CD4-positive, alpha-beta T cell (primary cell): Measurements from ENCODE around the gene TAOK3. TPM values are rescaled to one million over a fixed set of nuclear protein-coding genes. Genes with fewer than 3 reads are reported as not detected.
A peak's percentile ranks its signal among the peaks of the same experiment; 100 is the strongest.

Experiments
- ATAC-seq: fragments of 200-7000 bp; cut with Tn5 transposase; one replicate; pipeline ENCODE4 v1.10.0; 2022; ENCODE audit warnings: mild to moderate bottlenecking; ENCODE audit not compliant: poor library complexity
- CTCF ChIA-PET: fragments of 350-600 bp; sonication (Branson Sonifier 250); formaldehyde crosslinking; loops from one replicate; lab custom pipeline; 2021; ENCODE audit warnings: antibody characterized with exemption, inconsistent platforms; lab: Charles Lee
- POLR2A ChIA-PET: fragments of 350-600 bp; sonication (Branson Sonifier 250); formaldehyde crosslinking; loops from one replicate; lab custom pipeline; 2021; ENCODE audit warnings: antibody characterized with exemption, inconsistent platforms; lab: Charles Lee
- DNase-seq, 14 experiments: peaks; one replicate each; pipeline ENCODE4 v3.0.0-alpha.2; 2013 to 2020; ENCODE audit warnings: mixed read lengths in 2 of 14
- H3K27ac ChIP-seq, 2 donors: one replicate each; pipeline versions ENCODE4 v1.5.1 to v1.7.0; 2013; ENCODE audit warnings: low read length in 2 of 2, low read depth in 1 of 2, mild to moderate bottlenecking in 1 of 2
- H3K27me3 ChIP-seq, 2 experiments: 1 replicate in 1 of 2; 2 replicates in 1 of 2; pipeline versions ENCODE4 v1.6.1 to v1.7.0; 2013; ENCODE audit warnings: low read length in 2 of 2, control low read depth in 1 of 2, mild to moderate bottlenecking in 1 of 2, moderate library complexity in 1 of 2; ENCODE audit not compliant: insufficient read depth in 2 of 2, control insufficient read depth in 1 of 2
- H3K36me3 ChIP-seq: one replicate; pipeline ENCODE4 v1.6.1; 2013; ENCODE audit warnings: low read length, control low read depth; ENCODE audit not compliant: insufficient read depth
- H3K4me1 ChIP-seq: one replicate; pipeline ENCODE4 v1.6.1; 2013; ENCODE audit warnings: low read length, control low read depth; ENCODE audit not compliant: insufficient read depth
- H3K4me3 ChIP-seq: one replicate; pipeline ENCODE4 v1.5.1; 2013; ENCODE audit warnings: mild to moderate bottlenecking, low read length, moderate library complexity
- H3K9me3 ChIP-seq, 2 experiments: 1 replicate in 1 of 2; 2 replicates in 1 of 2; pipeline versions ENCODE4 v1.6.1 to v1.7.0; 2013; ENCODE audit warnings: low read length in 2 of 2, mild to moderate bottlenecking in 2 of 2, control low read depth in 1 of 2, moderate library complexity in 1 of 2; ENCODE audit not compliant: control insufficient read depth in 1 of 2, insufficient read depth in 1 of 2
- H3K27ac Mint-ChIP-seq: one replicate; pipeline ENCODE4 v1.8.0; 2020; ENCODE audit warnings: mixed read lengths
- H3K27me3 Mint-ChIP-seq: one replicate; pipeline ENCODE4 v1.8.0; 2021; ENCODE audit warnings: mixed read lengths
- H3K36me3 Mint-ChIP-seq: one replicate; pipeline ENCODE4 v1.8.0; 2021; ENCODE audit warnings: low read depth, mixed read lengths
- H3K4me1 Mint-ChIP-seq: one replicate; pipeline ENCODE4 v1.8.0; 2021; ENCODE audit warnings: low read depth, mixed read lengths
- H3K4me3 Mint-ChIP-seq: one replicate; pipeline ENCODE4 v1.8.0; 2020; ENCODE audit warnings: mild to moderate bottlenecking, mixed read lengths
- H3K9me3 Mint-ChIP-seq: one replicate; pipeline ENCODE4 v1.8.0; 2020; ENCODE audit warnings: mixed read lengths
- intact Hi-C, 2 experiments: fragments of 100-400 bp; cut with DNase I in 1 of 2; cut with micrococcal nuclease in 1 of 2; formaldehyde crosslinking; loops; one replicate each; pipeline versions ENCODE4 v1.15.1 to v1.9.0; 2023 to 2025; cut with DNase I, micrococcal nuclease
- total RNA-seq, 174 experiments: library from RNA in 2 of 174; stranded (reverse) in 2 of 174; gene quantifications; one replicate each; pipeline ENCODE4 v1.2.3 and lab custom pipeline; 2021 to 2026
- TF ChIP-seq, protein P1 (sequence below): fragments of 200-600 bp; IDR thresholded peaks from one replicate; pipeline ENCODE4 v1.8.0; 2022; ENCODE audit warnings: antibody characterized with exemption, mild to moderate bottlenecking

TAOK3 gene
- total RNA-seq, 2 experiments from 2014 or later, result 53.5 to 56.6 TPM

DNA sequence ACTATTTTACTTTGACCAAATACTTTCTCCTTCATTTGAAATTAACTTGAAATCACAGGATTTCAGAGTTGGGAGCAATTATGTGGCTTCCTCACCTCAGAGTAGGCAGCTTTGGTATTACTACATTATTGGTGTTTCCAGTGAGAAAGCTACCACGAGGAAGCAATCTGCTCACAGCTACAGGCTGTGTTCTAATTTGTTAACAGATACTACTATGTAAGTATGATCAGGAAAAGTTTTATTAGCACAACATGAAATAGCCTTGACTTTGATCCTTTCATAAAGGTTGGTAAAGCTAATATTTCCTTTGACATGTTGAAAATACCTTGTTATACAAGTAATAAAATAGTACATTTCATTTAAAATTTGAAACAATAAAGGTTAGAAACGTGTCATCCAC, 30.6 kb downstream of the TAOK3 start:
- no peaks in the 10 kb centered on the region for H3K27me3 ChIP-seq
- H3K27ac ChIP-seq, result no peak overlapping the region
- Mint-ChIP-seq H3K27me3 (no peaks in the 10 kb centered on the region), H3K4me1 (peaks cover 59% of the 10 kb centered on the region), H3K27ac (no peak overlapping the region), H3K36me3 (peaks cover 29% of the 10 kb centered on the region), H3K4me3 (no peak overlapping the region), H3K9me3 (no peaks in the 10 kb centered on the region)
- peaks cover 3% of the 10 kb centered on the region for H3K4me1 ChIP-seq
- H3K9me3 ChIP-seq, result no peaks in the 10 kb centered on the region
- CTCF ChIA-PET, result interaction anchor here (0.7 to 1.2 kb wide), 2 partner anchors 16 to 33 kb away, joined by 3 read pairs; no protein-coding TSS in a partner anchor
- no peaks in the 10 kb centered on the region for H3K36me3 ChIP-seq
- POLR2A ChIA-PET, result no interaction called here
- no peak for ATAC-seq
- intact Hi-C loops, result no loop called here
- no peak for DNase-seq
- H3K4me3 ChIP-seq, result no peak overlapping the region
- TF ChIP-seq, protein P1, sequence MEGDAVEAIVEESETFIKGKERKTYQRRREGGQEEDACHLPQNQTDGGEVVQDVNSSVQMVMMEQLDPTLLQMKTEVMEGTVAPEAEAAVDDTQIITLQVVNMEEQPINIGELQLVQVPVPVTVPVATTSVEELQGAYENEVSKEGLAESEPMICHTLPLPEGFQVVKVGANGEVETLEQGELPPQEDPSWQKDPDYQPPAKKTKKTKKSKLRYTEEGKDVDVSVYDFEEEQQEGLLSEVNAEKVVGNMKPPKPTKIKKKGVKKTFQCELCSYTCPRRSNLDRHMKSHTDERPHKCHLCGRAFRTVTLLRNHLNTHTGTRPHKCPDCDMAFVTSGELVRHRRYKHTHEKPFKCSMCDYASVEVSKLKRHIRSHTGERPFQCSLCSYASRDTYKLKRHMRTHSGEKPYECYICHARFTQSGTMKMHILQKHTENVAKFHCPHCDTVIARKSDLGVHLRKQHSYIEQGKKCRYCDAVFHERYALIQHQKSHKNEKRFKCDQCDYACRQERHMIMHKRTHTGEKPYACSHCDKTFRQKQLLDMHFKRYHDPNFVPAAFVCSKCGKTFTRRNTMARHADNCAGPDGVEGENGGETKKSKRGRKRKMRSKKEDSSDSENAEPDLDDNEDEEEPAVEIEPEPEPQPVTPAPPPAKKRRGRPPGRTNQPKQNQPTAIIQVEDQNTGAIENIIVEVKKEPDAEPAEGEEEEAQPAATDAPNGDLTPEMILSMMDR, result no peak

DNA sequence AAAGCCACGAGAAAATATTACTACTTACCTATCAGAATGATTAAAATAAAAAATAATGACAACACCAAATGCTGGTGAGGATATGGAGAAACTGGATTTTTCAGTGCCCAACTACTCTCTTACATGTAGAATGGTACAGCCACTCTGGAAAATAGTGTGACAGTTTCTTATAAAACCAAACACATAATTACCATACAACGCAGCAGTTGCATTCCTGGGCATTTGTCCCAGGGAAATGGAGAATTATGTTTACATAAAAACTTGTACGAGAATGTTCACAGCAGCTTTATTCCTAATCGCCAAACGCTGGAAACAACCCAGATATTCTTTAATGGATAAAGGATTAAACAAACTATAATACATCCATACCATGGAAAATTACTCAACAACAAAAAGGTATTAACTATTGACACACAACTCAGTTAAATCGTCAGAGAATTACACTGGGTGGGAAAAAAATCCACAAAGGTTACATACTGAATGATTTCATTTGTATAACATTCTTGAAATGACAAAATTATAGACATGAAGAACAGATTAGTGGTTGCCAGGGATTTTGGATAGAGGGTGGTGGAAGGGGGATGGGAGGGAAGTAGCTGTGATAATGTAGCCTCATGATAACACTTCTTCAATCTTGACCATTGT, 35.4 kb downstream of the TAOK3 start:
- H3K36me3 Mint-ChIP-seq, result peaks cover 53% of the 10 kb centered on the region
- intact Hi-C loops, result no loop called here
- TF ChIP-seq, protein P1, result no peak

DNA sequence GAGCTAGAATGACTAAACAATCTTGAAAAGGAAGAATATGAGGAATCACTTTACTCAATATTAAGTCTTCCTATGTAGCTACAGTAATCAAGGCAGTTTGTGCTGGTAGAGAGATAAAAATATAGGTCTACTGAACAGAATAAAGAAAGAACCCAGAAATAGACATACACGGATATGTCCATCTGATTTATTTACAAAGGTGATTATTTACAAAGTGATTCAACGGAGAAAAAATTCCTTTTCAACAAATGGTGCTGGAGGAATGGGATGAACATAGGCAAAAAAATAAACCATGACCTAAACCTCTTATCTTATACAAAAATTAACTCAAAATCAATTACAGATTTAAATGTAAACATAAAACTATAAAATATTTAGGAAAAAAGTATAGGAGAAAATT, 36.6 kb downstream of the TAOK3 start:
- ATAC-seq, result no peak
- ChIA-PET CTCF (interaction anchor here (1.0 kb wide), 1 partner anchor 23 kb away, joined by 3 read pairs; no protein-coding TSS in a partner anchor), POLR2A (no interaction called here)
- H3K9me3 ChIP-seq, result no peaks in the 10 kb centered on the region
- Mint-ChIP-seq H3K4me1 (peaks cover 43% of the 10 kb centered on the region), H3K9me3 (no peaks in the 10 kb centered on the region), H3K4me3 (no peak overlapping the region), H3K27ac (no peak overlapping the region), H3K27me3 (no peaks in the 10 kb centered on the region), H3K36me3 (peaks cover 54% of the 10 kb centered on the region)
- TF ChIP-seq, protein P1, result no peak
- H3K27ac ChIP-seq, result no peak overlapping the region
- no peaks in the 10 kb centered on the region for H3K27me3 ChIP-seq
- peaks cover 4% of the 10 kb centered on the region for H3K36me3 ChIP-seq
- intact Hi-C loops, result no loop called here
- H3K4me3 ChIP-seq, result no peak overlapping the region
- no peaks in the 10 kb centered on the region for H3K4me1 ChIP-seq
- DNase-seq, result no peak

More for the DNA sequence above, 35.4 kb downstream of the TAOK3 start:
- no peak overlapping the region for H3K27ac ChIP-seq
- no peak overlapping the region for H3K4me3 ChIP-seq
- CTCF ChIA-PET, result no interaction called here
- Mint-ChIP-seq H3K9me3 (no peaks in the 10 kb centered on the region), H3K4me1 (peaks cover 46% of the 10 kb centered on the region), H3K27ac (peak overlapping the region; percentile 45), H3K4me3 (no peak overlapping the region), H3K27me3 (no peaks in the 10 kb centered on the region)
- DNase-seq, result no peak
- H3K27me3 ChIP-seq, result no peaks in the 10 kb centered on the region
- peaks cover 4% of the 10 kb centered on the region for H3K36me3 ChIP-seq
- H3K4me1 ChIP-seq, result no peaks in the 10 kb centered on the region
- H3K9me3 ChIP-seq, result no peaks in the 10 kb centered on the region
- ATAC-seq, result no peak
- POLR2A ChIA-PET, result no interaction called here
